PC-3 (cell line): ENCODE measurements around the gene NDRG4. TPM values are rescaled to one million over a fixed set of nuclear protein-coding genes. Genes with fewer than 3 reads are reported as not detected.

ENCODE experiments used
- ATAC-seq: fragments of 200-7000 bp; cut with Tn5 transposase; 2 replicates; pipeline ENCODE4 v1.9.1; 2020; ENCODE audit warnings: mild to moderate bottlenecking, moderate library complexity
- BruUV-seq: library from RNA; stranded (reverse); fragments of 400-500 nt; replicated peaks from 2 replicates; lab custom pipeline; 2021; lab: Mats Ljungman, UMichigan
- CTCF ChIA-PET: fragments of 300-600 bp; sonication (Branson Sonifier 250); formaldehyde crosslinking; loops from one replicate; lab custom pipeline; 2022; ENCODE audit warnings: antibody characterized with exemption; lab: Charles Lee
- POLR2A ChIA-PET: fragments of 300-600 bp; sonication (Branson Sonifier 250); formaldehyde crosslinking; loops from one replicate; lab custom pipeline; 2022; ENCODE audit warnings: antibody characterized with exemption; ENCODE audit not compliant: unreplicated experiment; lab: Charles Lee
- DNase-seq: peaks from one replicate; pipeline ENCODE4 v3.0.0-alpha.2; 2015
- H2AFZ ChIP-seq: fragments of 300-600 bp; sonication (generic); 2 replicates; pipeline ENCODE4 v1.6.0; 2016; ENCODE audit warnings: antibody characterized with exemption, low read length
- H3F3A ChIP-seq: fragments of 300-600 bp; sonication (generic); one replicate; pipeline ENCODE4 v1.6.0; 2017; ENCODE audit warnings: antibody characterized with exemption, low read length, control low read depth, mild to moderate bottlenecking; ENCODE audit not compliant: unreplicated experiment
- H3K27ac ChIP-seq: fragments of 300-600 bp; sonication (generic); 2 replicates; pipeline ENCODE4 v1.5.1; 2016; ENCODE audit warnings: mild to moderate bottlenecking, low read length
- H3K27me3 ChIP-seq: fragments of 300-600 bp; sonication (generic); 2 replicates; pipeline ENCODE4 v1.6.1; 2016; ENCODE audit warnings: low read length, mixed read lengths
- H3K36me3 ChIP-seq: fragments of 300-600 bp; sonication (generic); 2 replicates; pipeline ENCODE4 v1.6.1; 2016; ENCODE audit warnings: low read depth, mixed run types, low read length, mixed read lengths
- H3K4me1 ChIP-seq: fragments of 300-600 bp; sonication (generic); 2 replicates; pipeline ENCODE4 v1.5.1; 2016; ENCODE audit warnings: low read length; ENCODE audit not compliant: insufficient read depth
- H3K4me2 ChIP-seq: fragments of 300-600 bp; sonication (generic); 2 replicates; pipeline ENCODE4 v1.6.0; 2016; ENCODE audit warnings: low read length
- H3K4me3 ChIP-seq: fragments of 300-600 bp; sonication (generic); 2 replicates; pipeline ENCODE4 v1.5.1; 2016; ENCODE audit warnings: mild to moderate bottlenecking, low read length, mixed read lengths
- H3K79me2 ChIP-seq: fragments of 300-600 bp; sonication (generic); 2 replicates; pipeline ENCODE4 v1.6.1; 2017; ENCODE audit warnings: low read length, mixed read lengths
- H3K9ac ChIP-seq: fragments of 300-600 bp; sonication (generic); 2 replicates; pipeline ENCODE4 v1.6.0; 2016; ENCODE audit warnings: mild to moderate bottlenecking, low read length
- H3K9me2 ChIP-seq: fragments of 300-600 bp; sonication (generic); replicated peaks from 2 replicates; pipeline ENCODE4 v1.6.1; 2016; ENCODE audit warnings: mixed run types, low read length, mixed read lengths
- H3K9me3 ChIP-seq: fragments of 300-600 bp; sonication (generic); 2 replicates; pipeline ENCODE4 v1.6.1; 2016; ENCODE audit warnings: low read length, mixed read lengths
- H4K20me1 ChIP-seq: fragments of 300-600 bp; sonication (generic); 2 replicates; pipeline ENCODE4 v1.6.1; 2016; ENCODE audit warnings: low read length, mixed read lengths
- EZH2 ChIP-seq: fragments of 300-600 bp; sonication (generic); IDR thresholded peaks from one replicate; pipeline ENCODE4 v1.6.1; 2017; ENCODE audit warnings: antibody characterized with exemption, mild to moderate bottlenecking, low read length; ENCODE audit not compliant: unreplicated experiment
- EZH2phosphoT487 ChIP-seq: fragments of 300-600 bp; sonication (generic); IDR thresholded peaks from 2 replicates; pipeline ENCODE4 v1.6.1; 2018; ENCODE audit warnings: mild to moderate bottlenecking, antibody characterized with exemption, low read length, borderline replicate concordance
- intact Hi-C: fragments of 100-400 bp; cut with micrococcal nuclease; formaldehyde crosslinking; loops from 2 replicates; pipeline ENCODE4 v1.9.0; 2023
- total RNA-seq: library from RNA; depleted of rRNA; stranded (reverse); fragments of >200 nt; gene quantifications from 2 replicates; pipeline ENCODE4 v1.2.3, GENCODE V29; 2014
- TF ChIP-seq, protein P1 (sequence below): fragments of 300-600 bp; sonication (generic); conservative IDR thresholded peaks from 2 replicates; pipeline ENCODE4 v1.5.1; 2017; ENCODE audit warnings: antibody characterized with exemption, low read depth, mild to moderate bottlenecking, low read length

Gene NDRG4
- total RNA-seq, 1 experiment from 2014 or later = 26.6 TPM

DNA sequence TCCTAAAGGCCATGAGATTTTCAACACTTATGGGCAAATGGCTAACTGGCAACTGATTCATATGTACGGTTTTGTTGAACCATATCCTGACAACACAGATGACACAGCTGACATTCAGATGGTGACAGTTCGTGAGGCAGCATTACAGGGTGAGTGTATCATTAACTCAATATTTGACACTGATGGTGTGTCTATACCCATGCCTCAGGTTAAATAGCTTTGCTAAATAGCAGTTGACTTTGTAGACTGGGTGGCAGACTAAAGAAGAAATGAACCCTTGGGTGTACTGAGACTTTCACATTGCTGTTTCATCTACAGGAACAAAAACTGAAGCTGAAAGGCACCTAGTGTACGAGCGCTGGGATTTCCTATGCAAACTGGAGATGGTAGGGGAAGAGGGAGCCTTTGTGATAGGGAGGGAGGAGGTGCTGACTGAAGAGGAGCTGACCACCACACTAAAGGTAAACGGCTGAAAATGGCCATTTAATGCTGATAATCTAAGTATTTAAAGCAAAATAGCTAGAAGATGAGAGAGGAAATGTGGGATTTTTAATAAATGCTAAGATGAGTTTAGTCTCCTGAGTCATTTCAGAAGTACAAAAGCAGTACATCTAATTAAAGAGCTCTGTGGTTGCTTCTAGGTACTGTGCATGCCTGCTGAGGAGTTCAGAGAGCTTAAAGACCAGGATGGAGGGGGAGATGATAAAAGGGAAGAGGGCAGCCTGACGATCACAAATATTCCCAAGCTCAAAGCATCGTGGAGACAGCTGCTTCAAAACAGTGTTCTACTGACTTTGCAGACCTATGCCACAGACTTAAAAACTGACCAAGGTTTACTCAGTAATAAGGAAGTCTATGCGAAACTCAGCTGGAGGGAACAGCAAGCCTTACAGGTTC is 18.4 kb downstream of the NDRG4 start:
- H3K9ac ChIP-seq = no peak overlapping the region
- no peaks in the 10 kb centered on the region for H3K9me3 ChIP-seq
- H3K36me3 ChIP-seq = peaks cover 52% of the 10 kb centered on the region
- H3K27me3 ChIP-seq = no peaks in the 10 kb centered on the region
- H3K4me2 ChIP-seq = no peak overlapping the region
- H3K9me2 ChIP-seq = no peaks in the 10 kb centered on the region
- peaks cover 8% of the 10 kb centered on the region for H3K4me1 ChIP-seq
- no peak for TF ChIP-seq EZH2phosphoT487
- no peak for TF ChIP-seq EZH2
- TF ChIP-seq, protein P1, sequence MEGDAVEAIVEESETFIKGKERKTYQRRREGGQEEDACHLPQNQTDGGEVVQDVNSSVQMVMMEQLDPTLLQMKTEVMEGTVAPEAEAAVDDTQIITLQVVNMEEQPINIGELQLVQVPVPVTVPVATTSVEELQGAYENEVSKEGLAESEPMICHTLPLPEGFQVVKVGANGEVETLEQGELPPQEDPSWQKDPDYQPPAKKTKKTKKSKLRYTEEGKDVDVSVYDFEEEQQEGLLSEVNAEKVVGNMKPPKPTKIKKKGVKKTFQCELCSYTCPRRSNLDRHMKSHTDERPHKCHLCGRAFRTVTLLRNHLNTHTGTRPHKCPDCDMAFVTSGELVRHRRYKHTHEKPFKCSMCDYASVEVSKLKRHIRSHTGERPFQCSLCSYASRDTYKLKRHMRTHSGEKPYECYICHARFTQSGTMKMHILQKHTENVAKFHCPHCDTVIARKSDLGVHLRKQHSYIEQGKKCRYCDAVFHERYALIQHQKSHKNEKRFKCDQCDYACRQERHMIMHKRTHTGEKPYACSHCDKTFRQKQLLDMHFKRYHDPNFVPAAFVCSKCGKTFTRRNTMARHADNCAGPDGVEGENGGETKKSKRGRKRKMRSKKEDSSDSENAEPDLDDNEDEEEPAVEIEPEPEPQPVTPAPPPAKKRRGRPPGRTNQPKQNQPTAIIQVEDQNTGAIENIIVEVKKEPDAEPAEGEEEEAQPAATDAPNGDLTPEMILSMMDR = no peak
- no peaks in the 10 kb centered on the region for H3F3A ChIP-seq
- no peaks in the 10 kb centered on the region for H4K20me1 ChIP-seq
- ChIA-PET CTCF (no interaction called here), POLR2A (no interaction called here)
- DNase-seq = no peak
- ATAC-seq = no peak
- no peak overlapping the region for H3K27ac ChIP-seq
- intact Hi-C loops = loop anchor here (10.0 kb wide), 1 partner anchor 116 kb away; no protein-coding TSS in a partner anchor
- H3K79me2 ChIP-seq = peaks cover 15% of the 10 kb centered on the region
- no peak overlapping the region for H2AFZ ChIP-seq
- no TSS peak for BruUV-seq
- H3K4me3 ChIP-seq = no peak overlapping the region

DNA sequence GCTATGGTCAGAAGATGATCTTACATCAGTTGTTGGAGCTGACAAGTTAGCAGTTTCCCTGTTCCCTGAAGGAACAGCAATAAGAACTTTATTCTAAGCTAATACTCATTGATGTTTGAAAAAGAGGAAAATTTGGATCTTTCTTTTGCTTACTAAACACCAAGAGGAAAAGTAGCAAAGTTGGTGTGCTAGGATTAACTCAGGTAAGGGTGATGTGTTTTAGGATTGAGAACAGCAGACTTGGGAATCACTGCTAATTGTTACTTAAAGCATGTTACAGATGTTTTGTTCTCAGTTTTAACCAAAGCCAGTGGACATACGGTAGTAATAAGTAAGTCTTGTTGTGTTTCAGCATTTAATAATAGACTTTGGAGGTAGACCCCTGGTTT is 19.0 kb downstream of the NDRG4 start:
- H3F3A ChIP-seq = no peaks in the 10 kb centered on the region
- no peak for TF ChIP-seq EZH2
- TF ChIP-seq, protein P1 = no peak
- TF ChIP-seq EZH2phosphoT487 = no peak
- no peak overlapping the region for H3K27ac ChIP-seq
- no TSS peak for BruUV-seq
- H3K4me3 ChIP-seq = no peak overlapping the region
- H3K9me2 ChIP-seq = no peaks in the 10 kb centered on the region
- no peak for ATAC-seq
- H3K27me3 ChIP-seq = no peaks in the 10 kb centered on the region
- H4K20me1 ChIP-seq = no peaks in the 10 kb centered on the region
- H3K4me1 ChIP-seq = peaks cover 8% of the 10 kb centered on the region
- peaks cover 55% of the 10 kb centered on the region for H3K36me3 ChIP-seq
- peaks cover 12% of the 10 kb centered on the region for H3K79me2 ChIP-seq
- no peak for DNase-seq
- H3K4me2 ChIP-seq = no peak overlapping the region
- CTCF ChIA-PET = no interaction called here
- no peak overlapping the region for H2AFZ ChIP-seq
- intact Hi-C loops = loop anchor here (10.0 kb wide), 1 partner anchor 116 kb away; no protein-coding TSS in a partner anchor
- POLR2A ChIA-PET = no interaction called here
- H3K9me3 ChIP-seq = no peaks in the 10 kb centered on the region
- no peak overlapping the region for H3K9ac ChIP-seq

GRCh38 chr16:58519707-58520106 is 19.8 kb downstream of the NDRG4 start:
- H3K4me2 ChIP-seq = no peak overlapping the region
- BruUV-seq = no TSS peak
- H3K9me2 ChIP-seq = no peaks in the 10 kb centered on the region
- H3K79me2 ChIP-seq = peaks cover 5% of the 10 kb centered on the region
- H3K27ac ChIP-seq = no peak overlapping the region
- H3K36me3 ChIP-seq = peaks cover 58% of the 10 kb centered on the region
- ATAC-seq (no peak), DNase-seq (no peak)
- H3K27me3 ChIP-seq = no peaks in the 10 kb centered on the region
- no peak overlapping the region for H3K4me3 ChIP-seq
- POLR2A ChIA-PET = no interaction called here
- no peak for TF ChIP-seq EZH2phosphoT487
- TF ChIP-seq EZH2 = no peak
- TF ChIP-seq, protein P1 = no peak
- CTCF ChIA-PET = no interaction called here
- H3K4me1 ChIP-seq = peaks cover 8% of the 10 kb centered on the region
- H2AFZ ChIP-seq = no peak overlapping the region
- H3K9me3 ChIP-seq = no peaks in the 10 kb centered on the region
- H4K20me1 ChIP-seq = no peaks in the 10 kb centered on the region
- intact Hi-C loops = loop anchor here (10.0 kb wide), 1 partner anchor 115 kb away; no protein-coding TSS in a partner anchor
- H3F3A ChIP-seq = no peaks in the 10 kb centered on the region
- no peak overlapping the region for H3K9ac ChIP-seq
